HEK293T (cell line): Measurements from ENCODE around the gene DDAH1.

Experiments
- CTCF ChIA-PET: fragments of 350-600 bp; formaldehyde crosslinking; extraction: SDS; loops from one replicate; lab custom pipeline; 2021; ENCODE audit warnings: antibody characterized with exemption, inconsistent platforms; lab: Yijun Ruan, JAX
- POLR2A ChIA-PET: fragments of 350-600 bp; formaldehyde crosslinking; extraction: SDS; loops from one replicate; lab custom pipeline; 2020; ENCODE audit warnings: antibody characterized with exemption, inconsistent platforms; lab: Yijun Ruan, JAX
- DNase-seq: peaks from one replicate; pipeline ENCODE4 v3.0.0; 2012; ENCODE audit warnings: mixed read lengths; ENCODE audit errors: extremely low spot score
- ARNT ChIP-seq: fragments of 450-650 bp; IDR thresholded peaks from 2 replicates; pipeline ENCODE4 v1.6.1; 2017; ENCODE audit warnings: mild to moderate bottlenecking
- BHLHE40 ChIP-seq: fragments of 450-650 bp; IDR thresholded peaks from 2 replicates; pipeline ENCODE4 v1.6.1; 2016; ENCODE audit warnings: mild to moderate bottlenecking, moderate library complexity, borderline replicate concordance
- CTBP1 ChIP-seq: fragments of 450-650 bp; IDR thresholded peaks from 2 replicates; pipeline ENCODE4 v1.6.1; 2016; ENCODE audit warnings: borderline replicate concordance
- ELF4 ChIP-seq: fragments of 450-650 bp; IDR thresholded peaks from 2 replicates; pipeline ENCODE4 v1.6.1; 2017; ENCODE audit warnings: antibody characterized with exemption
- FOXA1 ChIP-seq: fragments of 450-650 bp; IDR thresholded peaks from 2 replicates; pipeline ENCODE4 v1.6.1; 2016; ENCODE audit warnings: mild to moderate bottlenecking
- FOXK2 ChIP-seq: fragments of 450-650 bp; IDR thresholded peaks from 2 replicates; pipeline ENCODE4 v1.6.1; 2016; ENCODE audit warnings: mild to moderate bottlenecking
- FOXM1 ChIP-seq: fragments of 450-650 bp; IDR thresholded peaks from 2 replicates; pipeline ENCODE4 v1.6.1; 2017; ENCODE audit warnings: mild to moderate bottlenecking, borderline replicate concordance
- HDGF ChIP-seq: fragments of 450-650 bp; IDR thresholded peaks from 2 replicates; pipeline ENCODE4 v1.6.1; 2017; ENCODE audit warnings: antibody characterized with exemption, borderline replicate concordance
- L3MBTL2 ChIP-seq: fragments of 450-650 bp; conservative IDR thresholded peaks from 2 replicates; pipeline ENCODE4 v1.6.1; 2016; ENCODE audit warnings: mild to moderate bottlenecking
- LEF1 ChIP-seq: fragments of 450-650 bp; IDR thresholded peaks from 2 replicates; pipeline ENCODE4 v1.6.1; 2017; ENCODE audit warnings: mild to moderate bottlenecking, borderline replicate concordance
- NFRKB ChIP-seq: fragments of 450-650 bp; IDR thresholded peaks from 2 replicates; pipeline ENCODE4 v1.6.1; 2016; ENCODE audit warnings: mild to moderate bottlenecking, moderate library complexity
- SP1 ChIP-seq: fragments of 450-650 bp; IDR thresholded peaks from 2 replicates; pipeline ENCODE4 v1.6.1; 2017
- SUZ12 ChIP-seq: fragments of 450-650 bp; IDR thresholded peaks from 2 replicates; pipeline ENCODE4 v1.6.1; 2016; ENCODE audit warnings: mild to moderate bottlenecking
- TARDBP ChIP-seq: fragments of 450-650 bp; IDR thresholded peaks from 2 replicates; pipeline ENCODE4 v1.6.1; 2016
- ZNF384 ChIP-seq: fragments of 450-650 bp; IDR thresholded peaks from 2 replicates; pipeline ENCODE4 v1.6.1; 2016
- TF ChIP-seq, protein P1 (sequence below): fragments of 450-650 bp; IDR thresholded peaks from 2 replicates; pipeline ENCODE4 v1.6.1; 2016

DDAH1 gene

GRCh38 chr1:85465786-85466134, 801 bp upstream of the DDAH1 start:
- no peak for DNase-seq
- CTCF ChIA-PET: interaction anchor here (1.3 kb wide), 1 partner anchor 116 kb away, joined by 4 read pairs; no protein-coding TSS in a partner anchor
- POLR2A ChIA-PET: interaction anchor here (1.0 to 3.1 kb wide), 5 partner anchors 9 to 157 kb away, joined by 3 to 18 read pairs (median 4); partner anchors contain the start of gene CCN1
- no peak for TF ChIP-seq CTBP1
- TF ChIP-seq FOXM1: no peak
- no peak for TF ChIP-seq TARDBP
- TF ChIP-seq FOXA1: no peak
- TF ChIP-seq LEF1: no peak
- no peak for TF ChIP-seq HDGF
- no peak for TF ChIP-seq SUZ12
- TF ChIP-seq ARNT: no peak
- TF ChIP-seq, protein P1, sequence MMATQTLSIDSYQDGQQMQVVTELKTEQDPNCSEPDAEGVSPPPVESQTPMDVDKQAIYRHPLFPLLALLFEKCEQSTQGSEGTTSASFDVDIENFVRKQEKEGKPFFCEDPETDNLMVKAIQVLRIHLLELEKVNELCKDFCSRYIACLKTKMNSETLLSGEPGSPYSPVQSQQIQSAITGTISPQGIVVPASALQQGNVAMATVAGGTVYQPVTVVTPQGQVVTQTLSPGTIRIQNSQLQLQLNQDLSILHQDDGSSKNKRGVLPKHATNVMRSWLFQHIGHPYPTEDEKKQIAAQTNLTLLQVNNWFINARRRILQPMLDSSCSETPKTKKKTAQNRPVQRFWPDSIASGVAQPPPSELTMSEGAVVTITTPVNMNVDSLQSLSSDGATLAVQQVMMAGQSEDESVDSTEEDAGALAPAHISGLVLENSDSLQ: no peak

GRCh38 chr1:85464497-85465098, 361 bp downstream of the DDAH1 start:
- TF ChIP-seq L3MBTL2 (peak; percentile 88), SUZ12 (no peak)
- ChIA-PET CTCF (interaction anchor here (1.3 kb wide), 1 partner anchor 117 kb away, joined by 4 read pairs; no protein-coding TSS in a partner anchor), POLR2A (interaction anchor here (0.7 to 3.1 kb wide), 7 partner anchors 10 to 244 kb away, joined by 3 to 18 read pairs (median 3); partner anchors contain the start of genes CCN1 and ZNHIT6)
- peak; percentile 67 for DNase-seq

- TF ChIP-seq HDGF: no peak
- no peak for TF ChIP-seq TARDBP
- TF ChIP-seq SP1: no peak
- CTCF ChIA-PET: interaction anchor here (0.6 to 1.5 kb wide), 4 partner anchors 9 to 156 kb away, joined by 3 to 4 read pairs (median 3); no protein-coding TSS in a partner anchor
- POLR2A ChIA-PET: interaction anchor here (0.9 to 3.1 kb wide), 3 partner anchors 11 to 117 kb away, joined by 3 to 18 read pairs (median 5); partner anchors contain the start of gene CCN1
- no peak for DNase-seq
These were observed 1.0 kb downstream of the DDAH1 start for GRCh38 chr1:85463731-85464496.

GRCh38 chr1:85462931-85463649, 1.9 kb downstream of the DDAH1 start:
- CTCF ChIA-PET: interaction anchor here (0.6 to 1.5 kb wide), 4 partner anchors 8 to 155 kb away, joined by 3 to 4 read pairs (median 3); no protein-coding TSS in a partner anchor

GRCh38 chr1:85461216-85461918, 3.6 kb downstream of the DDAH1 start:
- POLR2A ChIA-PET: interaction anchor here (1.4 kb wide), 1 partner anchor 120 kb away, joined by 3 read pairs; no protein-coding TSS in a partner anchor
- DNase-seq: no peak
- TF ChIP-seq FOXK2: no peak
- no peak for TF ChIP-seq CTBP1
- no peak for TF ChIP-seq ZNF384
- no peak for TF ChIP-seq SUZ12
- TF ChIP-seq NFRKB: no peak
- CTCF ChIA-PET: interaction anchor here (1.0 to 1.4 kb wide), 2 partner anchors 119 to 151 kb away, joined by 3 read pairs; no protein-coding TSS in a partner anchor

More at GRCh38 chr1:85462931-85463649, 1.9 kb downstream of the DDAH1 start:
- POLR2A ChIA-PET: interaction anchor here (3.1 kb wide), 1 partner anchor 118 kb away, joined by 18 read pairs; the partner anchor contains the start of gene CCN1
- DNase-seq: no peak
- no peak for TF ChIP-seq FOXA1

- TF ChIP-seq ZNF384 (no peak), NFRKB (no peak), FOXK2 (no peak), CTBP1 (no peak), HDGF (no peak), BHLHE40 (no peak), SUZ12 (no peak), SP1 (no peak), FOXA1 (no peak), TARDBP (no peak), ELF4 (no peak), LEF1 (no peak), ARNT (no peak)
- TF ChIP-seq, protein P1: no peak
- DNase-seq: no peak
- ChIA-PET POLR2A (no interaction called here), CTCF (interaction anchor here (1.0 to 1.4 kb wide), 2 partner anchors 119 to 152 kb away, joined by 3 read pairs; no protein-coding TSS in a partner anchor)
These were observed 4.3 kb downstream of the DDAH1 start for GRCh38 chr1:85460555-85461088.
